Parathyroid adenoma (tissue), 2 donors: ENCODE measurements around the gene MAP4K4.

ENCODE experiments used
- H2AFZ ChIP-seq: fragments of 300-600 bp; sonication (generic); one replicate; pipeline ENCODE4 v1.7.0; 2017; ENCODE audit warnings: antibody characterized with exemption, mild to moderate bottlenecking
- H3K27ac ChIP-seq: fragments of 300-600 bp; sonication (generic); one replicate; pipeline ENCODE4 v1.7.0; 2017
- H3K27me3 ChIP-seq: fragments of 300-600 bp; sonication (generic); one replicate; pipeline ENCODE4 v1.7.0; 2017; ENCODE audit warnings: low read length; ENCODE audit not compliant: control insufficient read depth, insufficient read depth
- H3K36me3 ChIP-seq: fragments of 300-600 bp; sonication (generic); one replicate; pipeline ENCODE4 v1.7.0; 2017; ENCODE audit warnings: low read length; ENCODE audit not compliant: control insufficient read depth, insufficient read depth
- H3K4me1 ChIP-seq: fragments of 300-600 bp; sonication (generic); one replicate; pipeline ENCODE4 v1.7.0; 2017; ENCODE audit warnings: control low read depth
- H3K4me2 ChIP-seq: fragments of 300-600 bp; sonication (generic); one replicate; pipeline ENCODE4 v1.7.0; 2017; ENCODE audit warnings: low read length
- H3K4me3 ChIP-seq: fragments of 300-600 bp; sonication (generic); one replicate; pipeline ENCODE4 v1.7.0; 2017; ENCODE audit warnings: low read depth, low read length
- H3K79me2 ChIP-seq: fragments of 300-600 bp; sonication (generic); one replicate; pipeline ENCODE4 v1.7.0; 2017; ENCODE audit warnings: control low read depth
- H3K9ac ChIP-seq: fragments of 300-600 bp; sonication (generic); one replicate; pipeline ENCODE4 v1.7.0; 2017; ENCODE audit warnings: mild to moderate bottlenecking
- H3K9me3 ChIP-seq: fragments of 300-600 bp; sonication (generic); one replicate; pipeline ENCODE4 v1.7.0; 2017; ENCODE audit warnings: low read length; ENCODE audit not compliant: control insufficient read depth
- TF ChIP-seq, protein P1 (sequence below): fragments of 300-600 bp; sonication (generic); IDR thresholded peaks from one replicate; pipeline ENCODE4 v1.7.0; 2017; ENCODE audit warnings: antibody characterized with exemption, mild to moderate bottlenecking
- donor health status: primary hyperparathyroidism.

The MAP4K4 gene

DNA sequence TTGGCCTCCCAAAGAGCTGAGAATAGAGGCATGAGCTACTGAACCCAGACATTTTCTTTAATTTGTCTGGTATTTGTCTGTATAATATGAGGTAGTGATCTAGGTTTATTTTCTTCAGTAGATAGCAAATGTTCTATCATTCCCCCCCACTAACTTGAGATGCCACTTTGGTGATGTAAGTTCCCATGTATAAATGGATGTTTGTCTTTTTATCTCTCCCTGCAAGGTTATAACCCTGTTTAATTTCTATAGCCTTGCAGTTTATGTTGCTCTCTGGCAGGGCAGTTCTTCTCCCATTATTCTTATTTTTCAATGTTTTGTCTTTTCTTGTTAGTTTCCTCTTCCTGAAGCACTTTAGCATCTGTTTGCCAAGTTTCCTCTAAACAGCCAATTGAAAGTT lies 39.1 kb upstream of the MAP4K4 start:
- no peak overlapping the region for H3K27ac ChIP-seq
- H3K27me3 ChIP-seq = no peaks in the 10 kb centered on the region
- TF ChIP-seq, protein P1, sequence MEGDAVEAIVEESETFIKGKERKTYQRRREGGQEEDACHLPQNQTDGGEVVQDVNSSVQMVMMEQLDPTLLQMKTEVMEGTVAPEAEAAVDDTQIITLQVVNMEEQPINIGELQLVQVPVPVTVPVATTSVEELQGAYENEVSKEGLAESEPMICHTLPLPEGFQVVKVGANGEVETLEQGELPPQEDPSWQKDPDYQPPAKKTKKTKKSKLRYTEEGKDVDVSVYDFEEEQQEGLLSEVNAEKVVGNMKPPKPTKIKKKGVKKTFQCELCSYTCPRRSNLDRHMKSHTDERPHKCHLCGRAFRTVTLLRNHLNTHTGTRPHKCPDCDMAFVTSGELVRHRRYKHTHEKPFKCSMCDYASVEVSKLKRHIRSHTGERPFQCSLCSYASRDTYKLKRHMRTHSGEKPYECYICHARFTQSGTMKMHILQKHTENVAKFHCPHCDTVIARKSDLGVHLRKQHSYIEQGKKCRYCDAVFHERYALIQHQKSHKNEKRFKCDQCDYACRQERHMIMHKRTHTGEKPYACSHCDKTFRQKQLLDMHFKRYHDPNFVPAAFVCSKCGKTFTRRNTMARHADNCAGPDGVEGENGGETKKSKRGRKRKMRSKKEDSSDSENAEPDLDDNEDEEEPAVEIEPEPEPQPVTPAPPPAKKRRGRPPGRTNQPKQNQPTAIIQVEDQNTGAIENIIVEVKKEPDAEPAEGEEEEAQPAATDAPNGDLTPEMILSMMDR = no peak
- no peak overlapping the region for H3K9ac ChIP-seq
- H3K79me2 ChIP-seq = no peaks in the 10 kb centered on the region
- no peaks in the 10 kb centered on the region for H3K9me3 ChIP-seq
- no peaks in the 10 kb centered on the region for H3K36me3 ChIP-seq
- no peak overlapping the region for H2AFZ ChIP-seq
- H3K4me2 ChIP-seq = no peak overlapping the region
- H3K4me3 ChIP-seq = no peak overlapping the region
- H3K4me1 ChIP-seq = no peaks in the 10 kb centered on the region

DNA sequence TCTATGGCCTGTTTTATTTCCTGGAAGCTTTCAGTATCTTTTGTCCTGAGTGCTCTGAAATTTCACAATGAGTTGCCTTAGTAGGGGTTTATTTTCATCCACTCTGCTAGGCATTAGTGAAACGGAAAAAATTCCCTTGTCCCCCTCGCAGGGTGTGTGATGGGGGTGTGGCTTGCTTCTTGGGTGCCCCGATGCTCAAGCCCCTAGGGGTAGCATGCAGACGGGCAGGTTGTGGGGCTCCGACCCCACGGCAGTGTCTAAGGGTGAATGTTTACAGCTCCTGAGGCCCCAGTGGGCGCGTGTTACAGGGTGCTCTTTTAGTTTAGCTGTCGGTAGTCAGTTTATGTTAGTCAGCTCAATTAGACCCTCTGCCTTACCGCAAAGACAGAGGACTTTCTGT lies 32.2 kb upstream of the MAP4K4 start:
- Histone ChIP-seq H3K4me1 (no peaks in the 10 kb centered on the region), H3K36me3 (no peaks in the 10 kb centered on the region), H3K27ac (no peak overlapping the region), H3K4me3 (no peak overlapping the region), H3K9ac (no peak overlapping the region), H2AFZ (no peak overlapping the region), H3K4me2 (no peak overlapping the region), H3K9me3 (no peaks in the 10 kb centered on the region), H3K27me3 (no peaks in the 10 kb centered on the region), H3K79me2 (no peaks in the 10 kb centered on the region)
- TF ChIP-seq, protein P1 = no peak

DNA sequence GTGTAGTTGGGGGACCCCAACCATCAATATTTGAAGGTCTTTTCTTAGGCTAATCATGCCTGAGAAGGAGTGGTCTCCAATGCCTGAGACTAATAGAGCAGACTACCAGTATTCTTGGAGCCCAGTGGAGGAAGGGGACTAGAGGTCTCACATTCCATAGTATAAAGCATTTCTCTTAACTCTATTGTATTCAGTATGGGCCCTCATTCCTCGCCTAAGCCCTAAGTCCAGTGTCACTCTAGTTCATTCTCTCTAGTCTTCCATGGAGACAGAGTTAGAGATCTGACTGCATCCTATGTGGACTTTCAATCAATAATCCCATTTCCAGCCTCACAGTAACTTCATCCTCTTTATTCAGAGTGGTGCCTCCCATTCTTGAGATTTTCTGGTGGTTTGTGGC lies 29.7 kb upstream of the MAP4K4 start:
- Histone ChIP-seq H3K9ac (no peak overlapping the region), H3K4me2 (no peak overlapping the region), H3K27me3 (no peaks in the 10 kb centered on the region), H3K79me2 (no peaks in the 10 kb centered on the region), H3K4me3 (no peak overlapping the region), H2AFZ (no peak overlapping the region), H3K9me3 (no peaks in the 10 kb centered on the region), H3K27ac (no peak overlapping the region), H3K4me1 (no peaks in the 10 kb centered on the region), H3K36me3 (no peaks in the 10 kb centered on the region)
- TF ChIP-seq, protein P1 = no peak

DNA sequence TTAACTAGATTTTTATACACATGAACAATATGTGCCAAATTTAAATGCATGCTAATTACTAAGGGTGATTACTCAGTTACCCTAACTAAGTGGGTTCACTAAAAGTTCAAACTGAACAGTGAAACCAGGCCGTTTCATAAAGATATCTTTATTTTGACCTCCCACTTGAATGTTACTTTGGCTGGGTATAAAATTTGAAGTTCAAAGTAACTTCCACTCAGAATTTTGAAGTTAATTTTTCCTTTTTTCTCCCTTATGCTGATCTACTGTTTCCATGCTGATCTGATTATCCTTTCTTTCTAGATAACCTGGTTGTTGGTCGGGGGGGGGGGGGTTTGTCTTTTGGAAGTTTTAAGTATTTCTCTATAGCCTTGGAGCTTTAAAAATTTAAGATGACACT lies 25.5 kb upstream of the MAP4K4 start:
- Histone ChIP-seq H3K27me3 (no peaks in the 10 kb centered on the region), H3K9ac (no peak overlapping the region), H3K9me3 (no peaks in the 10 kb centered on the region), H3K36me3 (no peaks in the 10 kb centered on the region), H3K27ac (no peak overlapping the region), H3K4me1 (no peaks in the 10 kb centered on the region), H2AFZ (no peak overlapping the region), H3K4me2 (no peak overlapping the region), H3K4me3 (no peak overlapping the region), H3K79me2 (no peaks in the 10 kb centered on the region)
- TF ChIP-seq, protein P1 = no peak

DNA sequence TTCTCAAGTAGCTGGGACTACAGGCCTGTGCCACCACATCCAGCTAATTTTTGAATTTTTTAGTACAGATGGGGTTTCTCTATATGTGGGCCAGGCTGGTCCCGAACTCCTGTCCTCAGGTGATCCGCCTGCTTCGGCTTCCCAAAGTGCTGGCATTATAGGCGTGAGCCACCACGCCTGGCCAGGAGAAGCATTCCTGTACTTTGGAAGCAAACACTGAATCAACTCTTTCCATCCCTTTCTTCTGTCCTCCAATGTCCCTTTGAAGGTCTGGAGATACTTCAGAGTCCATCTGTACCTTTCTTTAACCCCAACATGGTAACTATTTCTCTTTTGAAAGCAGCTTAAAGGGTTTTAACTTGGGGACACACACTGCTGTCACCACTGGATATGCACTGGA lies 23.6 kb upstream of the MAP4K4 start:
- no peak overlapping the region for H2AFZ ChIP-seq
- no peaks in the 10 kb centered on the region for H3K79me2 ChIP-seq
- no peaks in the 10 kb centered on the region for H3K9me3 ChIP-seq
- H3K36me3 ChIP-seq = no peaks in the 10 kb centered on the region
- no peak overlapping the region for H3K4me3 ChIP-seq
- TF ChIP-seq, protein P1 = no peak
- H3K9ac ChIP-seq = no peak overlapping the region
- no peaks in the 10 kb centered on the region for H3K27me3 ChIP-seq
- H3K4me1 ChIP-seq = no peaks in the 10 kb centered on the region
- H3K27ac ChIP-seq = no peak overlapping the region
- no peak overlapping the region for H3K4me2 ChIP-seq
